Neural progenitor cell (in vitro differentiated cells): Measurements from ENCODE around the gene TRA2A. TPM values are rescaled to one million over a fixed set of nuclear protein-coding genes. Genes with fewer than 3 reads are reported as not detected.
"Not testable (repeated sequence)": the region's sequence is repeated elsewhere in the genome, so short reads cannot be mapped to it uniquely, and the experiment has no call there.

Experiments used
- DNase-seq: peaks from one replicate; pipeline ENCODE4 v3.0.0-alpha.2; 2016; ENCODE audit warnings: low spot score
- H2AFZ ChIP-seq: fragments of 200-600 bp; sonication (generic); replicated peaks from 2 replicates; pipeline ENCODE4 v1.6.1; 2016; ENCODE audit warnings: antibody characterized with exemption
- H3F3A ChIP-seq: fragments of 200-600 bp; sonication (generic); 2 replicates; pipeline ENCODE4 v1.6.1; 2016; ENCODE audit warnings: antibody characterized with exemption, low read depth
- H3K27ac ChIP-seq: fragments of 200-600 bp; sonication (generic); 2 replicates; pipeline ENCODE4 v1.5.1; 2016; ENCODE audit warnings: mild to moderate bottlenecking
- H3K27me3 ChIP-seq: fragments of 200-600 bp; sonication (generic); 2 replicates; pipeline ENCODE4 v1.6.1; 2016; ENCODE audit warnings: mild to moderate bottlenecking, moderate library complexity
- H3K36me3 ChIP-seq: fragments of 200-600 bp; sonication (generic); 2 replicates; pipeline ENCODE4 v1.5.1; 2016
- H3K4me1 ChIP-seq: fragments of 200-600 bp; sonication (generic); 2 replicates; pipeline ENCODE4 v1.6.1; 2016; ENCODE audit warnings: mixed run types
- H3K4me2 ChIP-seq: fragments of 200-600 bp; sonication (generic); 2 replicates; pipeline ENCODE4 v1.6.1; 2016
- H3K4me3 ChIP-seq: fragments of 200-600 bp; sonication (generic); 2 replicates; pipeline ENCODE4 v1.5.1; 2016
- H3K79me2 ChIP-seq: fragments of 200-600 bp; sonication (generic); 2 replicates; pipeline ENCODE4 v1.6.1; 2016; ENCODE audit warnings: low read depth
- H3K9ac ChIP-seq: fragments of 200-600 bp; sonication (generic); 2 replicates; pipeline ENCODE4 v1.6.1; 2016
- H3K9me3 ChIP-seq: fragments of 200-600 bp; sonication (generic); 2 replicates; pipeline ENCODE4 v1.5.1; 2016; ENCODE audit warnings: low read depth
- H4K20me1 ChIP-seq: fragments of 200-600 bp; sonication (generic); 2 replicates; pipeline ENCODE4 v1.6.1; 2016; ENCODE audit warnings: low read depth
- H3K27ac Mint-ChIP-seq: 3 replicates; pipeline ENCODE4 v1.8.0; 2021; ENCODE audit warnings: mixed read lengths
- H3K27me3 Mint-ChIP-seq: 2 replicates; pipeline ENCODE4 v1.8.0; 2022; ENCODE audit warnings: low read depth, mild to moderate bottlenecking, inconsistent platforms, moderate library complexity, mixed read lengths; ENCODE audit not compliant: insufficient read depth
- H3K36me3 Mint-ChIP-seq: 3 replicates; pipeline ENCODE4 v1.8.0; 2021; ENCODE audit warnings: mixed read lengths
- H3K4me1 Mint-ChIP-seq: 3 replicates; pipeline ENCODE4 v1.8.0; 2021; ENCODE audit warnings: mixed read lengths
- H3K4me3 Mint-ChIP-seq: 3 replicates; pipeline ENCODE4 v1.8.0; 2021; ENCODE audit warnings: mild to moderate bottlenecking, moderate library complexity, mixed read lengths
- H3K9me3 Mint-ChIP-seq: 3 replicates; pipeline ENCODE4 v1.8.0; 2020; ENCODE audit warnings: mixed read lengths
- EZH2 ChIP-seq: fragments of 200-600 bp; sonication (generic); IDR thresholded peaks from 2 replicates; pipeline ENCODE4 v1.6.1; 2017; ENCODE audit warnings: antibody characterized with exemption, mild to moderate bottlenecking, moderate library complexity
- EZH2phosphoT487 ChIP-seq: fragments of 200-600 bp; sonication (generic); IDR thresholded peaks from 2 replicates; pipeline ENCODE4 v1.6.1; 2017; ENCODE audit warnings: antibody characterized with exemption
- total RNA-seq: library from RNA; depleted of rRNA; stranded (reverse); fragments of >200 nt; gene quantifications from 2 replicates; pipeline ENCODE4 v1.2.3, GENCODE V29; 2015; ENCODE audit warnings: low replicate concordance
- TF ChIP-seq, protein P1 (sequence below): fragments of 200-600 bp; sonication (generic); IDR thresholded peaks from 2 replicates; pipeline ENCODE4 v1.5.1; 2017; ENCODE audit warnings: antibody characterized with exemption, mild to moderate bottlenecking

TRA2A gene
- total RNA-seq, 1 donor from 2014 or later: 126 TPM

DNA sequence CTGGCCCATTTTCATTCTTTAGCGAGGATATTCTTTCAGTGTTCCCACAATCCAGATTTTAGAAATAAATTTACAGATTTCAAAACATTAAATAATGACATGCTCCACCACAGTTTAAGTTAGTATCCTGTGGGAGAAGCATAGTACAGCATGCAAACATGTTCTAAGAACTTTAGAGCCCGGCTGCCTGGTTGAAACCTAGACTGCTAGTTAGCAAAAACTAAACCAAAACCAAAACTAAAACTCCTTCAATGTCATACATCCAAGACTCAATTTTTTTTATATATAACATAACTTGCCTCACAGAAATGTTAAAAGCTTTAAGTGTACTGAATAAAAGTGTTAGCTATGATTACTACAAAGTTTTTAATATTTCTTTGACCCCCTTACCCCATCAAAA, 17.0 kb downstream of the TRA2A start:
- Histone ChIP-seq H3K79me2 (peaks cover 100% of the 10 kb centered on the region), H3K9me3 (no peaks in the 10 kb centered on the region), H3K27me3 (no peaks in the 10 kb centered on the region), H3K4me3 (no peak overlapping the region), H3F3A (peaks cover 14% of the 10 kb centered on the region), H4K20me1 (peaks cover 91% of the 10 kb centered on the region), H3K36me3 (peaks cover 51% of the 10 kb centered on the region), H3K27ac (no peak overlapping the region), H2AFZ (no peak overlapping the region), H3K9ac (no peak overlapping the region), H3K4me2 (no peak overlapping the region), H3K4me1 (no peaks in the 10 kb centered on the region)
- DNase-seq: no peak
- Mint-ChIP-seq H3K4me1 (no peaks in the 10 kb centered on the region), H3K27me3 (no peaks in the 10 kb centered on the region), H3K36me3 (peaks cover 52% of the 10 kb centered on the region), H3K4me3 (no peak overlapping the region), H3K9me3 (peaks cover 5% of the 10 kb centered on the region), H3K27ac (no peak overlapping the region)
- TF ChIP-seq EZH2 (no peak), EZH2phosphoT487 (no peak)
- TF ChIP-seq, protein P1, sequence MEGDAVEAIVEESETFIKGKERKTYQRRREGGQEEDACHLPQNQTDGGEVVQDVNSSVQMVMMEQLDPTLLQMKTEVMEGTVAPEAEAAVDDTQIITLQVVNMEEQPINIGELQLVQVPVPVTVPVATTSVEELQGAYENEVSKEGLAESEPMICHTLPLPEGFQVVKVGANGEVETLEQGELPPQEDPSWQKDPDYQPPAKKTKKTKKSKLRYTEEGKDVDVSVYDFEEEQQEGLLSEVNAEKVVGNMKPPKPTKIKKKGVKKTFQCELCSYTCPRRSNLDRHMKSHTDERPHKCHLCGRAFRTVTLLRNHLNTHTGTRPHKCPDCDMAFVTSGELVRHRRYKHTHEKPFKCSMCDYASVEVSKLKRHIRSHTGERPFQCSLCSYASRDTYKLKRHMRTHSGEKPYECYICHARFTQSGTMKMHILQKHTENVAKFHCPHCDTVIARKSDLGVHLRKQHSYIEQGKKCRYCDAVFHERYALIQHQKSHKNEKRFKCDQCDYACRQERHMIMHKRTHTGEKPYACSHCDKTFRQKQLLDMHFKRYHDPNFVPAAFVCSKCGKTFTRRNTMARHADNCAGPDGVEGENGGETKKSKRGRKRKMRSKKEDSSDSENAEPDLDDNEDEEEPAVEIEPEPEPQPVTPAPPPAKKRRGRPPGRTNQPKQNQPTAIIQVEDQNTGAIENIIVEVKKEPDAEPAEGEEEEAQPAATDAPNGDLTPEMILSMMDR: no peak

DNA sequence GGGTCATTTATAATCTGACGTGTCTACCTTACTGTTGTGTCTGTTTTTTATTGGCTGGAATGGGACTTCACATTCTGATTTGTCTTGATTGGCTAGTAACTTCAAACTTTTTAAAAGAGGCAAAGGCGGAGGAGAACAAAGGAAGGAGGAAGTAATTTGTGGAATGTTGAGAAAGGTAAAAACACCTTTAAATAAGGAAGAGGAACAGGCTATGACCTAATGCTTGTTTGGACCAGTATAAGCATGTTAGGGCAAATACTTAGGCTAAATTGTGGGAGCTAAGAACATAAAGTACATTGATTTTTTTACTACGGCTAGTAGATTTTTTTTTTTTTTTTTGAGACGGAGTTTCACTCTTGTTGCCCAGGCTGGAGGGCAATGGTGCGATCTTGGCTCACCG, 18.0 kb downstream of the TRA2A start:
- not testable (repeated sequence) for H3K4me2 ChIP-seq, H3K27ac Mint-ChIP-seq, H3K4me3 Mint-ChIP-seq, H3K9me3 ChIP-seq, H3K4me3 ChIP-seq, H3K27ac ChIP-seq, H2AFZ ChIP-seq, H3K4me1 Mint-ChIP-seq, H3K9ac ChIP-seq, H3K27me3 ChIP-seq, H3K9me3 Mint-ChIP-seq, DNase-seq, H3K4me1 ChIP-seq, H3K27me3 Mint-ChIP-seq
- Histone ChIP-seq H4K20me1 (peaks cover 91% of the 10 kb centered on the region), H3K79me2 (peaks cover 100% of the 10 kb centered on the region), H3F3A (peaks cover 11% of the 10 kb centered on the region), H3K36me3 (peaks cover 49% of the 10 kb centered on the region)
- peaks cover 49% of the 10 kb centered on the region for H3K36me3 Mint-ChIP-seq

DNA sequence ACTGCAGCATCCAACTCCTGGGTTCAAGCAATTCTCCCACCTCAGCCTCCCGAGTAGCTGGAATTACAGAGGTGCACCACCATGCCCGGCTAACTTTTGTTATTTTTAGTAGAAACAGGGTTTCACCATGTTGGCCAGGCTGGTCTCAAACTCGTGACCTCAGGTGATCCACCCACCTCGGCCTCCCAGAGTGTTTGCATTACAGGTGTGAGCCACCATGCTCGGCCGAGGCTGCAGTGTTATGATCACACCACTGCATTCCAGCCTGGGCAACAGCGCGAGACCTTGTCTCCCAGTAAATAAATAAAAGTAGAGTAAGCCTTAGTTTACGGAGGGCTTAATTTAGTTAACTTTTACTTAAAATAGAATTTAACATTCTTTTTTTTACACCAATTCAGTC, 37.8 kb downstream of the TRA2A start:
- no peak overlapping the region for H3K4me3 ChIP-seq
- no peaks in the 10 kb centered on the region for H3K9me3 ChIP-seq
- Mint-ChIP-seq H3K4me1 (no peaks in the 10 kb centered on the region), H3K9me3 (no peaks in the 10 kb centered on the region), H3K36me3 (peaks cover 4% of the 10 kb centered on the region), H3K27me3 (no peaks in the 10 kb centered on the region), H3K27ac (no peak overlapping the region), H3K4me3 (no peak overlapping the region)
- no peaks in the 10 kb centered on the region for H3K27me3 ChIP-seq
- DNase-seq: no peak
- no peak overlapping the region for H3K27ac ChIP-seq
- H3K4me1 ChIP-seq: no peaks in the 10 kb centered on the region
- no peak overlapping the region for H2AFZ ChIP-seq
- no peaks in the 10 kb centered on the region for H3K79me2 ChIP-seq
- peaks cover 42% of the 10 kb centered on the region for H3F3A ChIP-seq
- H4K20me1 ChIP-seq: no peaks in the 10 kb centered on the region
- TF ChIP-seq EZH2phosphoT487: no peak
- no peak for TF ChIP-seq EZH2
- TF ChIP-seq, protein P1: no peak
- no peak overlapping the region for H3K4me2 ChIP-seq
- no peak overlapping the region for H3K9ac ChIP-seq
- H3K36me3 ChIP-seq: no peaks in the 10 kb centered on the region

DNA sequence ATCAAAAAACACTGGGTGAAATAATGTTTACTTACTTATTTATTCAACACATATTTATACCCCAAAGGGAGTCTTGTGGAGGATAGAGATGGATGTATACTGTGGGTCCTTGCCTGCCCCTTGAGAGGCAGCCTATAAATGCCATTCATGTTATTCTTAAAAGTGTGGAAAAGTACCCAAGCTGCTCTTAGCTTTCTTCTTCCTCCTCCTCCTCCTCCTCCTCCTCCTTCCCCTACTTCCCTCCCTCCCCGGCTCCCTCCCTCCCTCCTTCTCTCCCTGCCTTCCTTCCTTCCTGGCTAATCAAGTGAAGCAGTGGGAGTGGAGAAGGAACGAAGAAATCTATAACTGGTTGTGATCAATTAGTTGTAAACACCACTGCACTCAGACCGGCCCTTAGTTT, 40.3 kb downstream of the TRA2A start:
- Histone ChIP-seq H3K27ac (peak overlapping the region; percentile 46), H3F3A (peaks cover 28% of the 10 kb centered on the region), H3K9ac (no peak overlapping the region), H2AFZ (no peak overlapping the region), H3K27me3 (no peaks in the 10 kb centered on the region), H4K20me1 (no peaks in the 10 kb centered on the region), H3K4me3 (no peak overlapping the region), H3K9me3 (no peaks in the 10 kb centered on the region), H3K4me2 (no peak overlapping the region), H3K4me1 (no peaks in the 10 kb centered on the region), H3K36me3 (no peaks in the 10 kb centered on the region), H3K79me2 (no peaks in the 10 kb centered on the region)
- TF ChIP-seq EZH2phosphoT487 (no peak), EZH2 (no peak)
- TF ChIP-seq, protein P1: no peak
- Mint-ChIP-seq H3K36me3 (peaks cover 5% of the 10 kb centered on the region), H3K27me3 (no peaks in the 10 kb centered on the region), H3K4me3 (no peak overlapping the region), H3K27ac (no peak overlapping the region), H3K4me1 (no peaks in the 10 kb centered on the region), H3K9me3 (no peaks in the 10 kb centered on the region)
- no peak for DNase-seq
